ENCODE data around the gene LMF2. TPM values are rescaled to one million over a fixed set of nuclear protein-coding genes. Genes with fewer than 3 reads are reported as not detected.
"Not testable (repeated sequence)": the region's sequence is repeated elsewhere in the genome, so short reads cannot be mapped to it uniquely, and the experiment has no call there.

Gene LMF2
- total and polyA plus RNA-seq, 5 donors from 2014 or later = 21.5 to 113 (median 21.8) TPM

DNA sequence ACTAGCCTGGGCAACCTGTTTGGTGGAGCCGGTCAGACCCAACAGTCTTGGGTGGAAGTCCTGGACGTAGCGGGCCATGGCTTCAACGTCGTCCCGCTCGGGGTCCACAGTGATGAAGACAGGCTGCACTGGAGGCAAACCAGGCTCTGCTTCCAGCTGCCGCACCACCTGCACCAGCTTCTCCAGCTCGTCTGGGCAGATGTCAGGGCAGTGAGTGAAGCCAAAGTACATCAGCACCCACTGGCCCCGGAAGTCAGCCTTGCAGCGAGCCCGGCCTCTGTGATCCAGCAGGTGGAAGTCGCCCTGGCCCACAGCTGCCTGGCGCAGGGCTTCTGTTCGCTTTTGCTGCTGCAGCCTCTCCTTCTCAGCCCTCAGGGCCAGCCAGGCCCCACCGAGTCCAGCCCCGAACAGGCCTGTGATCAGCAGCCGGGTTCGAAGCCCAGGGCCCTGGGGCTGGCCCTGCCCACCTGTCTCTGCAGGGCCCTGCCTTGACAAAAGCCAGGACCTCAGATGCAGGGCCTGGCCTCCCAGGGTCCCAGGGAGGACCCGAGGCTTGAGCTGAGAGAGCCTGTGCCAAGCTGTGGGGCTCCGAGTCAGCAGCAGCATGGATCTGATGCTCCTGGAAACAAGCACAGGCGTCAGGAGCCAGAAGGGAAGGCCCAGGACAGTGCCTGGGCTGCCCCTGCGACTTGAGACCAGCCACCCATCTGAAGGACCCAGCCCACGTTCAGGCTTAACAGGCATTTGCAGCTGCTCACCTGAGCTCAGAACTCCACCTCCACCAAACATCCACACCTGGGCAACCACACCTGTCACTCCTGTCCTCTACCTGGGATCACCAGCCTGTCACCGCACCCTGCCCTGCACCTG is 16.5 kb upstream of the LMF2 start:
- H3K9me3 ChIP-seq (ENCODE audit: control insufficient read depth in 2 of 2, low read length in 2 of 2) = no peaks in the 10 kb centered on the region
- ATAC-seq (ENCODE audit: low read depth in 2 of 2) (no peak), DNase-seq (no peak)
- peaks cover 25% of the 10 kb centered on the region for H3K36me3 ChIP-seq (ENCODE audit: control insufficient read depth, insufficient read depth, low read length)
- no peaks in the 10 kb centered on the region for H3K9me3 Mint-ChIP-seq
- no peaks in the 10 kb centered on the region for H3K27me3 Mint-ChIP-seq
- H3K4me3 Mint-ChIP-seq = peak overlapping the region; percentile 90 to 93 (median 91)
- H3K4me3 ChIP-seq (ENCODE audit: low read depth, low read length) = peak overlapping the region; percentile 65
- peak overlapping the region; percentile 86 to 94 (median 92) for H3K27ac Mint-ChIP-seq
- H3K4me1 ChIP-seq (ENCODE audit: control insufficient read depth, insufficient read depth, low read length, poor library complexity, severe bottlenecking) = peaks cover 37% of the 10 kb centered on the region
- no peaks in the 10 kb centered on the region for H3K27me3 ChIP-seq (ENCODE audit: control insufficient read depth, insufficient read depth, low read length)
- peaks cover 6% of the 10 kb centered on the region for H3K36me3 Mint-ChIP-seq
- H3K4me1 Mint-ChIP-seq = peaks cover 0 to 30% (median 19%) of the 10 kb centered on the region in 4 donors
- H3K27ac ChIP-seq (ENCODE audit: insufficient read depth, low read length, poor library complexity, severe bottlenecking) = peak overlapping the region; percentile 96

GRCh38 chr22:50523458-50523805 is 15.9 kb upstream of the LMF2 start:
- Histone ChIP-seq H3K36me3 (ENCODE audit: control insufficient read depth, insufficient read depth, low read length) (peaks cover 31% of the 10 kb centered on the region), H3K27ac (ENCODE audit: insufficient read depth, low read length, poor library complexity, severe bottlenecking) (no peak overlapping the region), H3K4me3 (ENCODE audit: low read depth, low read length) (no peak overlapping the region), H3K4me1 (ENCODE audit: control insufficient read depth, insufficient read depth, low read length, poor library complexity, severe bottlenecking) (peaks cover 32% of the 10 kb centered on the region), H3K9me3 (ENCODE audit: control insufficient read depth in 2 of 2, low read length in 2 of 2) (no peaks in the 10 kb centered on the region), H3K27me3 (ENCODE audit: control insufficient read depth, insufficient read depth, low read length) (no peaks in the 10 kb centered on the region)
- H3K4me3 Mint-ChIP-seq = peak overlapping the region; percentile 38 to 68 (median 52)
- H3K27me3 Mint-ChIP-seq = no peaks in the 10 kb centered on the region
- H3K4me1 Mint-ChIP-seq = peaks cover 0 to 27% (median 16%) of the 10 kb centered on the region in 4 donors
- DNase-seq (no peak), ATAC-seq (ENCODE audit: low read depth in 2 of 2) (no peak)
- H3K9me3 Mint-ChIP-seq = no peaks in the 10 kb centered on the region
- no peak overlapping the region for H3K27ac Mint-ChIP-seq
- peaks cover 6% of the 10 kb centered on the region for H3K36me3 Mint-ChIP-seq

DNA sequence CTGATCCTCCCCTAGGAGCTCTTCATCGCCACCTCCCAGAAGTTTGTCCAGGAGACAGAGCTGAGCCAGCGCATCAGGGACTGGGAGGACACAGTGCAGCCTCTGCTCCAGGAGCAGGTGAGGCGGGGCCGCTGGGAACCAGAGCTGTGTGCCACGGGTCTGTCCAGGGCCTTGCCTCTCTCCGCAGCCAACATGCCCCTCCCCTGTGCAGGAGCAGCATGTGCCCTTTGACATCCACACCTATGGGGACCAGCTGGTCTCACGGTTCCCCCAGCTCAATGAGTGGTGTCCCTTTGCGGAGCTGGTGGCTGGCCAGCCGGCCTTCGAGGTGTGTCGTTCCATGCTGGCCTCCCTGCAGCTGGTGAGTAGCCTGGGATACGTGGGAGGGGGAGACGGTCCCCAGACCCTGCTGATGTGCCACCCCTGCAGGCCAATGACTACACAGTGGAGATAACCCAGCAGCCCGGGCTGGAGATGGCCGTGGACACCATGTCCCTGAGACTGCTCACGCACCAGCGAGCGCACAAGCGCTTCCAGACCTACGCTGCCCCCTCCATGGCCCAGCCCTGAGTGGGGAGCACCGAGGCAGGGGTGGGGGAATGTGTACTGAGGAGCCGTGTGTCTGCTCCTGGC is 15.4 kb upstream of the LMF2 start:
- DNase-seq = no peak
- no peaks in the 10 kb centered on the region for H3K9me3 Mint-ChIP-seq

GRCh38 chr22:50522208-50522805 is 14.8 kb upstream of the LMF2 start:
- no peak for ATAC-seq (ENCODE audit: low read depth in 2 of 2)
- Histone ChIP-seq H3K4me1 (ENCODE audit: control insufficient read depth, insufficient read depth, low read length, poor library complexity, severe bottlenecking) (peaks cover 24% of the 10 kb centered on the region), H3K36me3 (ENCODE audit: control insufficient read depth, insufficient read depth, low read length) (peaks cover 39% of the 10 kb centered on the region), H3K27ac (ENCODE audit: insufficient read depth, low read length, poor library complexity, severe bottlenecking) (no peak overlapping the region), H3K4me3 (ENCODE audit: low read depth, low read length) (no peak overlapping the region), H3K9me3 (ENCODE audit: control insufficient read depth in 2 of 2, low read length in 2 of 2) (no peaks in the 10 kb centered on the region), H3K27me3 (ENCODE audit: control insufficient read depth, insufficient read depth, low read length) (no peaks in the 10 kb centered on the region)
- peak overlapping the region in 1 of 4 donors; percentile 76 for H3K4me3 Mint-ChIP-seq
- H3K27ac Mint-ChIP-seq = no peak overlapping the region
- peaks cover 0 to 16% (median 10%) of the 10 kb centered on the region in 4 donors for H3K4me1 Mint-ChIP-seq
- H3K27me3 Mint-ChIP-seq = no peaks in the 10 kb centered on the region
- H3K9me3 Mint-ChIP-seq = no peaks in the 10 kb centered on the region
- H3K36me3 Mint-ChIP-seq = peaks cover 6% of the 10 kb centered on the region
- no peak for DNase-seq

More for the DNA sequence above, 15.4 kb upstream of the LMF2 start:
- Histone ChIP-seq H3K4me1 (ENCODE audit: control insufficient read depth, insufficient read depth, low read length, poor library complexity, severe bottlenecking) (peaks cover 30% of the 10 kb centered on the region), H3K27ac (ENCODE audit: insufficient read depth, low read length, poor library complexity, severe bottlenecking) (no peak overlapping the region), H3K9me3 (ENCODE audit: control insufficient read depth in 2 of 2, low read length in 2 of 2) (no peaks in the 10 kb centered on the region), H3K36me3 (ENCODE audit: control insufficient read depth, insufficient read depth, low read length) (peaks cover 36% of the 10 kb centered on the region), H3K4me3 (ENCODE audit: low read depth, low read length) (no peak overlapping the region), H3K27me3 (ENCODE audit: control insufficient read depth, insufficient read depth, low read length) (no peaks in the 10 kb centered on the region)
- ATAC-seq (ENCODE audit: low read depth in 2 of 2) = no peak
- H3K27ac Mint-ChIP-seq = no peak overlapping the region
- H3K36me3 Mint-ChIP-seq = peaks cover 6% of the 10 kb centered on the region
- H3K4me3 Mint-ChIP-seq = peak overlapping the region in 3 of 4 donors; percentile 41 to 87 (median 63)
- H3K27me3 Mint-ChIP-seq = no peaks in the 10 kb centered on the region
- H3K4me1 Mint-ChIP-seq = peaks cover 0 to 22% (median 13%) of the 10 kb centered on the region in 4 donors

DNA sequence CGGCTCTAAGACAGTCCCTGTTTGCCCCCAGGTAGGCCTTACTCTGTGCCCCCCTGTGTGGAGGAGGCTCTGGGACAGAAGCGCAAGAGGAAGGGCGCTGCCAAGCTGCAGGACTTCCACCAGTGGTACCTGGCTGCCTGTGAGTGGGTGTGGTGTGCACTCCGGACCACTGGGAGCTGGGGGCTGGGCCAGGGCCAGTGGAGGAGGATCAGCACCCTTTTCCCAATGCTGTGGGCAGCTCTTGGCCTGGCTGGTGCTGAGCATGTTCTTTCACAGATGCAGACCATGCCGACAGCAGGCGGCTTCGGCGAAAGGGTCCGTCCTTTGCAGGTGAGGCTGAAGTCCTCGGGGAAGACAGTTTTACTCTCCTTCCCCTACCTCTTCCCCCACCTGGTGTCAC is 14.2 kb upstream of the LMF2 start:
- Histone ChIP-seq H3K27me3 (ENCODE audit: control insufficient read depth, insufficient read depth, low read length) (no peaks in the 10 kb centered on the region), H3K9me3 (ENCODE audit: control insufficient read depth in 2 of 2, low read length in 2 of 2) (no peaks in the 10 kb centered on the region), H3K4me1 (ENCODE audit: control insufficient read depth, insufficient read depth, low read length, poor library complexity, severe bottlenecking) (peaks cover 18% of the 10 kb centered on the region), H3K4me3 (ENCODE audit: low read depth, low read length) (no peak overlapping the region), H3K27ac (ENCODE audit: insufficient read depth, low read length, poor library complexity, severe bottlenecking) (no peak overlapping the region), H3K36me3 (ENCODE audit: control insufficient read depth, insufficient read depth, low read length) (peaks cover 44% of the 10 kb centered on the region)
- peaks cover 6% of the 10 kb centered on the region for H3K36me3 Mint-ChIP-seq
- no peaks in the 10 kb centered on the region for H3K9me3 Mint-ChIP-seq
- no peak for DNase-seq
- peaks cover 0 to 10% (median 7%) of the 10 kb centered on the region in 4 donors for H3K4me1 Mint-ChIP-seq
- H3K27ac Mint-ChIP-seq = no peak overlapping the region
- ATAC-seq (ENCODE audit: low read depth in 2 of 2) = no peak
- H3K27me3 Mint-ChIP-seq = no peaks in the 10 kb centered on the region
- peak overlapping the region in 1 of 4 donors; percentile 76 for H3K4me3 Mint-ChIP-seq

- H3K4me1 Mint-ChIP-seq = peaks cover 0 to 11% (median 6%) of the 10 kb centered on the region in 4 donors
- H3K27ac ChIP-seq (ENCODE audit: insufficient read depth, low read length, poor library complexity, severe bottlenecking) = no peak overlapping the region
- H3K27ac Mint-ChIP-seq = no peak overlapping the region
- peaks cover 13% of the 10 kb centered on the region for H3K4me1 ChIP-seq (ENCODE audit: control insufficient read depth, insufficient read depth, low read length, poor library complexity, severe bottlenecking)
- H3K36me3 Mint-ChIP-seq = peaks cover 6% of the 10 kb centered on the region
- peaks cover 50% of the 10 kb centered on the region for H3K36me3 ChIP-seq (ENCODE audit: control insufficient read depth, insufficient read depth, low read length)
- no peak overlapping the region for H3K4me3 Mint-ChIP-seq
- no peaks in the 10 kb centered on the region for H3K27me3 Mint-ChIP-seq
- DNase-seq (no peak), ATAC-seq (ENCODE audit: low read depth in 2 of 2) (no peak)
- H3K4me3 ChIP-seq (ENCODE audit: low read depth, low read length) = no peak overlapping the region
- H3K27me3 ChIP-seq (ENCODE audit: control insufficient read depth, insufficient read depth, low read length) = no peaks in the 10 kb centered on the region
- no peaks in the 10 kb centered on the region for H3K9me3 Mint-ChIP-seq
- no peaks in the 10 kb centered on the region for H3K9me3 ChIP-seq (ENCODE audit: control insufficient read depth in 2 of 2, low read length in 2 of 2)
Observed at GRCh38 chr22:50520826-50521453, 13.4 kb upstream of the LMF2 start.

DNA sequence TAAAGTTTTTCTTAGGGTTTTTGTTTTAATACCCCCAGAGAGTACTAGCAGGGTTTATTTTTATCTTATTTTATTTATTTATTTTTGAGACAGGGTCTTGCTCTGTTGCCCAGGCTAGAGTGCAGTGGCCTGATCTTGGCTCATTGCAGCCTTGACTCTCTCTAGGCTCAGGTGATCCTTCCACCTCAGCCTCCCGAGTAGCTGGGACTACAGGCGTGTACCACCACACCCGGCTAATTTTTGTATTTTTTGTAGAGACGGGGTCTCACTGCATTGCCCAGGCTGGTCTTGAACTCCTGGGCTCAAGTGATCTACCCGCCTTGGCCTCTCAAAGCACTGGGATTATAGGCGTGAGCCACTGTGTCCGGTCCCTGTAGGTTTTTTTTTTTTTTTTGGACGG is 12.7 kb upstream of the LMF2 start:
- not testable (repeated sequence) for H3K27ac Mint-ChIP-seq; H3K27me3 Mint-ChIP-seq; H3K27ac ChIP-seq (ENCODE audit: insufficient read depth, low read length, poor library complexity, severe bottlenecking); H3K36me3 Mint-ChIP-seq; DNase-seq; H3K9me3 Mint-ChIP-seq; H3K27me3 ChIP-seq (ENCODE audit: control insufficient read depth, insufficient read depth, low read length); ATAC-seq (ENCODE audit: low read depth in 2 of 2); H3K9me3 ChIP-seq (ENCODE audit: control insufficient read depth in 2 of 2, low read length in 2 of 2); H3K4me3 ChIP-seq (ENCODE audit: low read depth, low read length)
- Histone ChIP-seq H3K36me3 (ENCODE audit: control insufficient read depth, insufficient read depth, low read length) (peaks cover 50% of the 10 kb centered on the region), H3K4me1 (ENCODE audit: control insufficient read depth, insufficient read depth, low read length, poor library complexity, severe bottlenecking) (peaks cover 13% of the 10 kb centered on the region)
- H3K4me3 Mint-ChIP-seq = peak overlapping the region in 2 of 4 donors; percentile 4 to 51
- peaks cover 0 to 15% (median 7%) of the 10 kb centered on the region in 4 donors for H3K4me1 Mint-ChIP-seq
